Fibroblast of lung (primary cell): ENCODE data around the gene BLOC1S1.

Source experiments
- EZH2 ChIP-seq: IDR thresholded peaks from 2 replicates; pipeline ENCODE4 v1.5.1; 2012; ENCODE audit warnings: low read length, control low read depth, mild to moderate bottlenecking; ENCODE audit errors: missing control alignments
- TF ChIP-seq, protein P1 (sequence below), 2 donors: IDR thresholded peaks in 1 of 2; conservative IDR thresholded peaks in 1 of 2; 1 replicate in 1 of 2; 2 replicates in 1 of 2; pipeline ENCODE4 v1.5.1; 2011 to 2012; ENCODE audit warnings: low read length in 2 of 2, control low read depth in 1 of 2, inconsistent platforms in 1 of 2, low read depth in 1 of 2, mild to moderate bottlenecking in 1 of 2

DNA sequence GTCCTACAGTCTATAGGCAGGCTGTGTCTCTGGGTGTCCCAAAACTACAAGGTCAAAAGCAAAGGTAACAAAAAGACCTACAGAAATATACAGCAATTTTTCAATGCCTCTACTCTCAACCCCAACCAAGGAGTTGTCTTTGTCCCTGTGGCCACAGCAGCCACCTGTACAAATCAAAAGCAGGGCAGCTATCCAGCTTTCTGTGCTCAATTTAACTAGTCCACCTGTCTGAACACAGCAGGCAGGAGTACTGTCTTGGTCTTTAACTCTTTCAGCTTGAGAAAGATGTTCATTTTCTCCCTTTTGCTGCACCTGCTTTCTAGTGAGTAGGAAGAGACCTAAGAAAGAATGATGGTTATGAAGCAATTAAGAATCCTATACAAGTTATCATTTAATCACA, 46.8 kb downstream of the BLOC1S1 start:
- TF ChIP-seq, protein P1, sequence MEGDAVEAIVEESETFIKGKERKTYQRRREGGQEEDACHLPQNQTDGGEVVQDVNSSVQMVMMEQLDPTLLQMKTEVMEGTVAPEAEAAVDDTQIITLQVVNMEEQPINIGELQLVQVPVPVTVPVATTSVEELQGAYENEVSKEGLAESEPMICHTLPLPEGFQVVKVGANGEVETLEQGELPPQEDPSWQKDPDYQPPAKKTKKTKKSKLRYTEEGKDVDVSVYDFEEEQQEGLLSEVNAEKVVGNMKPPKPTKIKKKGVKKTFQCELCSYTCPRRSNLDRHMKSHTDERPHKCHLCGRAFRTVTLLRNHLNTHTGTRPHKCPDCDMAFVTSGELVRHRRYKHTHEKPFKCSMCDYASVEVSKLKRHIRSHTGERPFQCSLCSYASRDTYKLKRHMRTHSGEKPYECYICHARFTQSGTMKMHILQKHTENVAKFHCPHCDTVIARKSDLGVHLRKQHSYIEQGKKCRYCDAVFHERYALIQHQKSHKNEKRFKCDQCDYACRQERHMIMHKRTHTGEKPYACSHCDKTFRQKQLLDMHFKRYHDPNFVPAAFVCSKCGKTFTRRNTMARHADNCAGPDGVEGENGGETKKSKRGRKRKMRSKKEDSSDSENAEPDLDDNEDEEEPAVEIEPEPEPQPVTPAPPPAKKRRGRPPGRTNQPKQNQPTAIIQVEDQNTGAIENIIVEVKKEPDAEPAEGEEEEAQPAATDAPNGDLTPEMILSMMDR (conservative IDR thresholded peaks at IDR 0.05 in 1 of 2, IDR thresholded peaks at IDR 0.05 in 1 of 2; ENCODE audit: low read depth in 1 of 2, low read length in 2 of 2), result no peak
- TF ChIP-seq EZH2, result no peak
